ENCODE data around the gene MARCHF3. TPM values are rescaled to one million over a fixed set of nuclear protein-coding genes. Genes with fewer than 3 reads are reported as not detected.

Gene MARCHF3
- total and polyA plus RNA-seq, 2 of the 13 experiments (the other 11 are each of a cell fraction or from before 2014, with no cell fraction given) = 4.8 to 11.9 TPM

GRCh38 chr5:126956991-126957390, 73.4 kb downstream of the MARCHF3 start:
- H3K79me2 ChIP-seq (ENCODE audit: insufficient read depth, low read length) = no peaks in the 10 kb centered on the region
- no peak for TF ChIP-seq PHF5A (CRISPR knock-in tag; IDR thresholded peaks at IDR 0.05; ENCODE audit: low read depth, unreplicated experiment)
- DNase-seq (ENCODE audit: low spot score) = no peak
- in situ Hi-C loops (cut with HindIII; ENCODE audit: extremely low pct_ligation_motif_present, low pct_unique_long_range_greater_than_20kb) = no loop called here
- CTCF ChIA-PET (ENCODE audit: low intra/inter-chr PET ratio, low total read pairs) = no interaction called here
- H3K4me1 ChIP-seq (ENCODE audit: insufficient read depth, low read length) = no peaks in the 10 kb centered on the region
- FAIRE-seq = no peak
- H4K20me1 ChIP-seq (ENCODE audit: insufficient read depth, low read length) = no peaks in the 10 kb centered on the region
- no peak overlapping the region for H3K4me2 ChIP-seq (ENCODE audit: low read depth, low read length)
- H3K4me3 ChIP-seq (replicated peaks in 1 of 3; ENCODE audit: insufficient read depth in 1 of 3, low read depth in 2 of 3, low read length in 3 of 3) = no peak overlapping the region
- 83% methylated on average over 2 of the region's 2 CpGs for WGBS (ENCODE audit: low lambda C conversion rate)
- no peak for ATAC-seq
- H3K9ac ChIP-seq (ENCODE audit: insufficient read depth, low read depth, low read length) = no peak overlapping the region
- H3K27me3 ChIP-seq (ENCODE audit: control insufficient read depth in 1 of 2, insufficient read depth in 2 of 2, low read length in 2 of 2) = no peaks in the 10 kb centered on the region
- no peaks in the 10 kb centered on the region for H3K9me3 ChIP-seq (ENCODE audit: low read length)
- BruUV-seq (replicated peaks) = no TSS peak
- H2AFZ ChIP-seq (ENCODE audit: low read length) = no peak overlapping the region
- no peak overlapping the region for H3K27ac ChIP-seq (ENCODE audit: extremely low read length, insufficient read depth, low read length)
- H3K36me3 ChIP-seq (replicated peaks in 1 of 2; ENCODE audit: control insufficient read depth in 1 of 2, insufficient read depth in 2 of 2, low read length in 2 of 2) = no peaks in the 10 kb centered on the region
- intact Hi-C loops (cut with micrococcal nuclease; ENCODE audit: unreplicated experiment) = no loop called here
- POLR2A ChIA-PET = no interaction called here

DNA sequence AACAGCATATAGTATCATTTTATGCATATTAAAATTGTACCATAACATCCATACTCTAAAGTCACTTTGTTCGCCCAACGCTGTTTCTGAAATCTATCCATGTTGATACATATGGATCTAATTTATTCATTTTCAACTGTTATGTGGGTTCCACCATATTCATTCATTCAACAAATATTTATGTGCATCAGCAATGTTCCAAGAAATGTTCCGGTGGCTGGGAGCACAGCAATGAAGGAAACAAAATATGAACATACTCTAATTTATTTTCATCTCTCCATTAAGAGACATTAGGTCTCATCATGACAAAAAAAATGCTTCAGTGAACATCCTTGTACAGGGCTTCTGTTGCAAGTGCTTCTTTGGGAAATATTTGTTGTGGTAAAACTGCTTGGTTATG, 75.4 kb downstream of the MARCHF3 start:
- Histone ChIP-seq H3K9ac (ENCODE audit: insufficient read depth, low read depth, low read length) (no peak overlapping the region), H3K36me3 (replicated peaks in 1 of 2; ENCODE audit: control insufficient read depth in 1 of 2, insufficient read depth in 2 of 2, low read length in 2 of 2) (no peaks in the 10 kb centered on the region), H3K79me2 (ENCODE audit: insufficient read depth, low read length) (no peaks in the 10 kb centered on the region), H2AFZ (ENCODE audit: low read length) (no peak overlapping the region), H3K27me3 (ENCODE audit: control insufficient read depth in 1 of 2, insufficient read depth in 2 of 2, low read length in 2 of 2) (no peaks in the 10 kb centered on the region), H3K27ac (ENCODE audit: extremely low read length, insufficient read depth, low read length) (no peak overlapping the region), H3K4me1 (ENCODE audit: insufficient read depth, low read length) (no peaks in the 10 kb centered on the region), H4K20me1 (ENCODE audit: insufficient read depth, low read length) (no peaks in the 10 kb centered on the region), H3K4me3 (replicated peaks in 1 of 3; ENCODE audit: insufficient read depth in 1 of 3, low read depth in 2 of 3, low read length in 3 of 3) (no peak overlapping the region), H3K4me2 (ENCODE audit: low read depth, low read length) (no peak overlapping the region), H3K9me3 (ENCODE audit: low read length) (no peaks in the 10 kb centered on the region)
- no peak for FAIRE-seq
- 97% methylated on average over 3 of the region's 3 CpGs for WGBS (ENCODE audit: low lambda C conversion rate)
- in situ Hi-C loops (cut with HindIII; ENCODE audit: extremely low pct_ligation_motif_present, low pct_unique_long_range_greater_than_20kb) = no loop called here
- ChIA-PET POLR2A (no interaction called here), CTCF (ENCODE audit: low intra/inter-chr PET ratio, low total read pairs) (no interaction called here)
- DNase-seq (ENCODE audit: low spot score) = no peak
- no TSS peak for BruUV-seq (replicated peaks)
- no peak for ATAC-seq
- TF ChIP-seq ISL2 (CRISPR knock-in tag; IDR thresholded peaks at IDR 0.05) = no peak
- no peak for TF ChIP-seq ELF4 (CRISPR knock-in tag; IDR thresholded peaks at IDR 0.05; ENCODE audit: borderline replicate concordance)
- TF ChIP-seq KLF6 (CRISPR knock-in tag; IDR thresholded peaks at IDR 0.05) = no peak
- no peak for TF ChIP-seq MAFK (conservative IDR thresholded peaks at IDR 0.05 in 1 of 2, IDR thresholded peaks at IDR 0.05 in 1 of 2; ENCODE audit: low read length in 2 of 2)
- TF ChIP-seq, protein P1, sequence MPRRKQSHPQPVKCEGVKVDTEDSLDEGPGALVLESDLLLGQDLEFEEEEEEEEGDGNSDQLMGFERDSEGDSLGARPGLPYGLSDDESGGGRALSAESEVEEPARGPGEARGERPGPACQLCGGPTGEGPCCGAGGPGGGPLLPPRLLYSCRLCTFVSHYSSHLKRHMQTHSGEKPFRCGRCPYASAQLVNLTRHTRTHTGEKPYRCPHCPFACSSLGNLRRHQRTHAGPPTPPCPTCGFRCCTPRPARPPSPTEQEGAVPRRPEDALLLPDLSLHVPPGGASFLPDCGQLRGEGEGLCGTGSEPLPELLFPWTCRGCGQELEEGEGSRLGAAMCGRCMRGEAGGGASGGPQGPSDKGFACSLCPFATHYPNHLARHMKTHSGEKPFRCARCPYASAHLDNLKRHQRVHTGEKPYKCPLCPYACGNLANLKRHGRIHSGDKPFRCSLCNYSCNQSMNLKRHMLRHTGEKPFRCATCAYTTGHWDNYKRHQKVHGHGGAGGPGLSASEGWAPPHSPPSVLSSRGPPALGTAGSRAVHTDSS (CRISPR knock-in tag; conservative IDR thresholded peaks at IDR 0.05) = no peak
- no peak for TF ChIP-seq HCFC1 (IDR thresholded peaks at IDR 0.05; ENCODE audit: low read depth, low read length)
- TF ChIP-seq ZNF564 (CRISPR knock-in tag; IDR thresholded peaks at IDR 0.05) = no peak
- TF ChIP-seq KDM4B (CRISPR knock-in tag; IDR thresholded peaks at IDR 0.05) = no peak
- TF ChIP-seq ESRRA (CRISPR knock-in tag; IDR thresholded peaks at IDR 0.05; ENCODE audit: low read depth) = no peak
- no peak for TF ChIP-seq SMARCE1 (IDR thresholded peaks at IDR 0.05; ENCODE audit: borderline replicate concordance)
- no peak for TF ChIP-seq MEF2D (CRISPR knock-in tag; IDR thresholded peaks at IDR 0.05)
- no peak for TF ChIP-seq KMT2A (CRISPR knock-in tag; IDR thresholded peaks at IDR 0.05)
- TF ChIP-seq, protein P2, sequence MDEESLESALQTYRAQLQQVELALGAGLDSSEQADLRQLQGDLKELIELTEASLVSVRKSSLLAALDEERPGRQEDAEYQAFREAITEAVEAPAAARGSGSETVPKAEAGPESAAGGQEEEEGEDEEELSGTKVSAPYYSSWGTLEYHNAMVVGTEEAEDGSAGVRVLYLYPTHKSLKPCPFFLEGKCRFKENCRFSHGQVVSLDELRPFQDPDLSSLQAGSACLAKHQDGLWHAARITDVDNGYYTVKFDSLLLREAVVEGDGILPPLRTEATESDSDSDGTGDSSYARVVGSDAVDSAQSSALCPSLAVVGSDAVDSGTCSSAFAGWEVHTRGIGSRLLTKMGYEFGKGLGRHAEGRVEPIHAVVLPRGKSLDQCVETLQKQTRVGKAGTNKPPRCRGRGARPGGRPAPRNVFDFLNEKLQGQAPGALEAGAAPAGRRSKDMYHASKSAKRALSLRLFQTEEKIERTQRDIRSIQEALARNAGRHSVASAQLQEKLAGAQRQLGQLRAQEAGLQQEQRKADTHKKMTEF (CRISPR knock-in tag; IDR thresholded peaks at IDR 0.05) = no peak
- intact Hi-C loops (cut with micrococcal nuclease; ENCODE audit: unreplicated experiment) = no loop called here
